C4-2B (cell line): ENCODE data around the gene ZNF592.

Source experiments
- H3K27ac ChIP-seq: fragments of 450-650 bp; 2 replicates; pipeline ENCODE4 v1.5.1; 2017
- ZFX ChIP-seq: fragments of 450-650 bp; IDR thresholded peaks from 2 replicates; pipeline ENCODE4 v1.6.1; 2017
- TF ChIP-seq, protein P1 (sequence below): fragments of 450-650 bp; conservative IDR thresholded peaks from 2 replicates; pipeline ENCODE4 v1.5.1; 2017; ENCODE audit warnings: mild to moderate bottlenecking

Gene ZNF592, protein sequence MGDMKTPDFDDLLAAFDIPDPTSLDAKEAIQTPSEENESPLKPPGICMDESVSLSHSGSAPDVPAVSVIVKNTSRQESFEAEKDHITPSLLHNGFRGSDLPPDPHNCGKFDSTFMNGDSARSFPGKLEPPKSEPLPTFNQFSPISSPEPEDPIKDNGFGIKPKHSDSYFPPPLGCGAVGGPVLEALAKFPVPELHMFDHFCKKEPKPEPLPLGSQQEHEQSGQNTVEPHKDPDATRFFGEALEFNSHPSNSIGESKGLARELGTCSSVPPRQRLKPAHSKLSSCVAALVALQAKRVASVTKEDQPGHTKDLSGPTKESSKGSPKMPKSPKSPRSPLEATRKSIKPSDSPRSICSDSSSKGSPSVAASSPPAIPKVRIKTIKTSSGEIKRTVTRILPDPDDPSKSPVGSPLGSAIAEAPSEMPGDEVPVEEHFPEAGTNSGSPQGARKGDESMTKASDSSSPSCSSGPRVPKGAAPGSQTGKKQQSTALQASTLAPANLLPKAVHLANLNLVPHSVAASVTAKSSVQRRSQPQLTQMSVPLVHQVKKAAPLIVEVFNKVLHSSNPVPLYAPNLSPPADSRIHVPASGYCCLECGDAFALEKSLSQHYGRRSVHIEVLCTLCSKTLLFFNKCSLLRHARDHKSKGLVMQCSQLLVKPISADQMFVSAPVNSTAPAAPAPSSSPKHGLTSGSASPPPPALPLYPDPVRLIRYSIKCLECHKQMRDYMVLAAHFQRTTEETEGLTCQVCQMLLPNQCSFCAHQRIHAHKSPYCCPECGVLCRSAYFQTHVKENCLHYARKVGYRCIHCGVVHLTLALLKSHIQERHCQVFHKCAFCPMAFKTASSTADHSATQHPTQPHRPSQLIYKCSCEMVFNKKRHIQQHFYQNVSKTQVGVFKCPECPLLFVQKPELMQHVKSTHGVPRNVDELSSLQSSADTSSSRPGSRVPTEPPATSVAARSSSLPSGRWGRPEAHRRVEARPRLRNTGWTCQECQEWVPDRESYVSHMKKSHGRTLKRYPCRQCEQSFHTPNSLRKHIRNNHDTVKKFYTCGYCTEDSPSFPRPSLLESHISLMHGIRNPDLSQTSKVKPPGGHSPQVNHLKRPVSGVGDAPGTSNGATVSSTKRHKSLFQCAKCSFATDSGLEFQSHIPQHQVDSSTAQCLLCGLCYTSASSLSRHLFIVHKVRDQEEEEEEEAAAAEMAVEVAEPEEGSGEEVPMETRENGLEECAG (N-terminal part only)

DNA sequence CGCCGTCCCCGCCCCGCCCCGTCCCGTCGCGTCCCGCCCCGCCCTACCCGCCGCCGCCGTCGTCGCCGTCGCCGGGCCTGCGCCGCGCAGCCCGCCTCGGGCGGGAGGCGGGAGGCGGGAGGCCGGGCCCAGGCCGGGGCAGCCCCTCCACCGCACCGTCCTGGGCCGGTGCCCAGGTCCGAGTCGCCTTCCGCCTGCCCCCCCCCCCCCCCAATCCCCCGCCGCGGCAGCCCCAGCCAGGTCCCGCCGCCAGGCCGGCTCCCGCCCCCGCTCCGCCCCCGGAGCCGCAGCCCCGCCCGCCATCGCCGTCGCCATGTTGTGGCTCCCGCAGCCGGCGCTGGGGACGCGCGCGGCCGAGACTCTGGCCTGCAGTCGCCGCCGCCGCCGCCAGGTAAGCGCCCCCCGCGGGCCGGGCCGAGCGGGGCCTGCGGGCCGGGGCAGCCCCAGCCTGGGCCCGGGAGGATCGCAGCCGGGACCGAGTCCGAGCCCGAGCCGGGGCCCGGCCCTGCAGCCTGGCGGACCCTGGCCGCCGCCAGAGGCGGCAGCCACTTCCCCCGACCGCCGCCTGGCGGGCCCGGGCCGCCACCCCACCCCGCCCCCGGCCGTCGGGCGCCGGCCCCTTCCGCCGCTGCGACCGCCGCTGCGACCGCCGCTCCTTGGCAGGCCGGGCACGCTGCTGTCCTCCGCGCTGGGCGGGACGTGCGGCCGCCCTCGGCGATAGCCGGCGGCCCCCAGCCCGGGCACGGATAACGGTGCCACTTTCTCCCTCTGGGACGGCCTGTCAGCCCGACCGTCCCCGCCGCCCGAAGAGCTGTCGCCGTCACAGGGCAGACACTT, at the start of gene ZNF592:
Gene ZNF592, plus strand, starts transcription at position 319 of the 837 bp plus-strand sequence. CDS start 34,084 bp downstream, outside the sequence.
- H3K27ac ChIP-seq, result peak within 1 kb of the TSS; percentile 95
- TF ChIP-seq, protein P1, sequence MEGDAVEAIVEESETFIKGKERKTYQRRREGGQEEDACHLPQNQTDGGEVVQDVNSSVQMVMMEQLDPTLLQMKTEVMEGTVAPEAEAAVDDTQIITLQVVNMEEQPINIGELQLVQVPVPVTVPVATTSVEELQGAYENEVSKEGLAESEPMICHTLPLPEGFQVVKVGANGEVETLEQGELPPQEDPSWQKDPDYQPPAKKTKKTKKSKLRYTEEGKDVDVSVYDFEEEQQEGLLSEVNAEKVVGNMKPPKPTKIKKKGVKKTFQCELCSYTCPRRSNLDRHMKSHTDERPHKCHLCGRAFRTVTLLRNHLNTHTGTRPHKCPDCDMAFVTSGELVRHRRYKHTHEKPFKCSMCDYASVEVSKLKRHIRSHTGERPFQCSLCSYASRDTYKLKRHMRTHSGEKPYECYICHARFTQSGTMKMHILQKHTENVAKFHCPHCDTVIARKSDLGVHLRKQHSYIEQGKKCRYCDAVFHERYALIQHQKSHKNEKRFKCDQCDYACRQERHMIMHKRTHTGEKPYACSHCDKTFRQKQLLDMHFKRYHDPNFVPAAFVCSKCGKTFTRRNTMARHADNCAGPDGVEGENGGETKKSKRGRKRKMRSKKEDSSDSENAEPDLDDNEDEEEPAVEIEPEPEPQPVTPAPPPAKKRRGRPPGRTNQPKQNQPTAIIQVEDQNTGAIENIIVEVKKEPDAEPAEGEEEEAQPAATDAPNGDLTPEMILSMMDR, result peak; percentile 66
- peak; percentile 56 for TF ChIP-seq ZFX

DNA sequence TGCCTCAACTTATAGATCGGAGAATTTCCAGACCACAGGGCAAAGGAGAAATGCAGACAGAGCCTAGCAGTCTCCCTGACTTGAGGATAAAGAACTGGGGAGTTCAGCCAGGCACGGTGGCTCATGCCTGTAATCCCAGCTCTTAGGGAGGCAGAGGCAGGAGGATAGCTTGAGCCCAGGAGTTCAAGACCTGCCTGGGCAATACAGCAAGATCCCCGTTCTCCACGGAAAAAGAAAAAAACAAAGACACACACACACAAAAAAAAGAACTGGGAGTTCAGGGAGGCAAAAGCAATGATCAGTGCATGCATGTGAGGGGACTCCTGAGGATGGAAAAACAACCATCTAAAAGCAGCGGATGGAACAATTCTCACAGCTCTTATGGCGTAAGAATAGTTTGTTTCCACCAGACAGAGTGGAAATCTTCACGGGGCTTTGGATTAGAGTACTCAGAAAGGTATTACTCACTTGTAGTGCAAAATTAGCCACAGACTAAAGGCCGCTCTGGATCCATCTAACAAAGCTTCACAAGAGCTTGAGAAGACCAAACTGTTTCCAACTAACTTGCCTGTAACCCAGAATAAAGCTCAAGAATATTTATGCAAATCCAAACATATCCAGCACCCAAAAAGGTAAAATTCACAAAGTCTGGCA, 48.7 kb upstream of the ZNF592 start:
- TF ChIP-seq, protein P1, result no peak
- TF ChIP-seq ZFX, result no peak
- no peak overlapping the region for H3K27ac ChIP-seq

DNA sequence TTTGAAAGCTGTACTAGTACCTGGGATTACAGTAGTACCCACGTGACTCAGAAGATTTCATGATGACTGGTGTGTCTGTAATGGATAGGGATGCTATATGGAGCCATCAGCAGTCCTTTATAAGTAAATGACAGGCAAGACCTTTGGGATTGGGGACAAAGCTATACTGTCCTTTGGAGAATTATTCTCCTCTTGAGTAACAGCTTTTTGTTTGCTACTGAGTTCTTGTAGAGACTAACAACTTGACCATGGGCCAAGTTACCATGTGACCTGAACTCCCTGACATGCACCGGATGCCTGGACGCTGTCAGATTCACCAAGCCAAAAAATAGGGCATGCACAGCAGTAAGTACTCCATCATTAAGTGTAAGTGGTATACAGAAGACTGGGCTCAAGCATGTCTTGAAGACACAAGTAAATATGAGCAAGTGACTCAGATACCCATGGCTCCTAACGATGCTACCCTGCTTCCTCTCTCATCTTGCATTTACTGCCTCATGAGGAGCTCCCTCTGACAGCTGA, 45.4 kb upstream of the ZNF592 start:
- no peak overlapping the region for H3K27ac ChIP-seq
- TF ChIP-seq, protein P1, result no peak
- TF ChIP-seq ZFX, result no peak

DNA sequence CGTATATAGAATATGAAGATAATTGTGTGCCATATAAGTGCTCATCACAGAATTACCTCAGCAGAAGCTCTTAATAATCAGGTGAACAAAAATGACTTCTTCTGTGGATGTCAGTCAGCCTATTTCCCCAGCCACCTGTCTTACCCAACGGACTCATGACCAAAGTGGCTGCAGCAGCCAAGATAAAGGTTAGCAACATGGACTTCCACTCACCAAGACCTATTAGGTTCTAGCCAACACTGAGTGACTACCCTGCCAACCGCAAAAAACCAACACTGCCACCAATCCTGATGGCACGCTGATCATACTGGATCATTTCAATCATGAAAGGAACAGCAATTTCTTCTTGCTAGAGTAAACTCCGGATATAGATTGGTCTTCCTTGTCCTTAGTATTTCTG, 44.6 kb upstream of the ZNF592 start:
- no peak overlapping the region for H3K27ac ChIP-seq
- TF ChIP-seq, protein P1, result no peak
- TF ChIP-seq ZFX, result no peak

DNA sequence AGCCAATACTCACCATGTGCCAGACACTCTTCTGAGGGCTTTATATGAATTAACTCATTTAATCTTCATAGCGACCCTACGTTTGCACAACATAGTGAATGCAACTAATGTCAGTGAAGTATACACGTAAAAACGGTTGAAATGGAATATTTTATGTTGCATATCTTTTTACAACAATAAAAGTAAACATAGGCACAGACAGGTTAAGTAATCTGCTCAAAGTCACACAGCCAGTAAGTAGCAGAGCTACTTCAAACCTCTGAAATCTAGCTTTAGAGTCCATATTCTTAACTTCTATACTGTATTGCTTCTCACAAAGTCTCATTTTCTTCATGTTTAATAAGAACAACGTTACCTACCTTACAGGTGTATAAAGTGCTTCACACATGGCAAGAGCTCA, 34.0 kb upstream of the ZNF592 start:
- no peak overlapping the region for H3K27ac ChIP-seq

More for the DNA sequence above, 34.0 kb upstream of the ZNF592 start:
- no peak for TF ChIP-seq ZFX
- TF ChIP-seq, protein P1, result no peak
